Type B pancreatic cell (in vitro differentiated cells): ENCODE measurements around the gene RNF157. TPM values are rescaled to one million over a fixed set of nuclear protein-coding genes. Genes with fewer than 3 reads are reported as not detected.

Experiments used
- DNase-seq: peaks from one replicate; pipeline ENCODE4 v3.0.0; 2021; ENCODE audit warnings: mixed read lengths; ENCODE audit not compliant: unreplicated experiment; ENCODE audit errors: extremely low spot score
- H3K27ac Mint-ChIP-seq: 2 replicates; pipeline ENCODE4 v1.8.0; 2021; ENCODE audit warnings: mild to moderate bottlenecking, mixed read lengths
- H3K27me3 Mint-ChIP-seq: 2 replicates; pipeline ENCODE4 v1.8.0; 2021; ENCODE audit warnings: mixed read lengths
- H3K36me3 Mint-ChIP-seq: 2 replicates; pipeline ENCODE4 v1.8.0; 2021; ENCODE audit warnings: mixed read lengths
- H3K4me1 Mint-ChIP-seq: one replicate; pipeline ENCODE4 v1.8.0; 2021; ENCODE audit warnings: mixed read lengths; ENCODE audit not compliant: unreplicated experiment
- H3K4me3 Mint-ChIP-seq: 2 replicates; pipeline ENCODE4 v1.8.0; 2021; ENCODE audit warnings: mild to moderate bottlenecking, mixed read lengths
- H3K9me3 Mint-ChIP-seq: 2 replicates; pipeline ENCODE4 v1.8.0; 2021; ENCODE audit warnings: mixed read lengths
- total RNA-seq: library from RNA; stranded (reverse); gene quantifications from 2 replicates; pipeline ENCODE4 v1.2.1, GENCODE V29; 2021; ENCODE audit warnings: low replicate concordance
- TF ChIP-seq, protein P1 (sequence below): fragments of 200-600 bp; sonication (generic); conservative IDR thresholded peaks from 2 replicates; pipeline ENCODE4 v1.5.0; 2021; ENCODE audit warnings: antibody characterized with exemption, mild to moderate bottlenecking

RNF157 gene
- total RNA-seq, 1 donor from 2014 or later: 27.0 TPM

DNA sequence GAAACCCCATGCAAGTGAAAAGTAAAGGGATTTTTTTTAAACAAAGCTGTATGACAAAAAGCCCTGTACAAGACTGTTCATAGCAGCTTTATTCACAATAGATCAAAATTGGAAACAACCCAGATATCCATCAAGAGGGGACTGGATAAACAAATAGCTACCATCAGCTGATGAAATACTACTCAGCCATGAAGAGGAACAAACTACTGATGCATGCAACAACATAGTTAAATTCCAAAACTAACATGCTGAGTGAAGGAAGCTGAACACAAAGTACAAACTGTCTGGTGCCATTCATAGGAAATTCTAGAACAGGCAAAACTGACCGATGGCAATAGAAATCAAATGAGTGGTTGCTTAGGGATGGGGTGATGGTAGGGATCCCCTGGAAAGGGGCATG is 114.4 kb downstream of the RNF157 start:
- no peak for DNase-seq
- TF ChIP-seq, protein P1, sequence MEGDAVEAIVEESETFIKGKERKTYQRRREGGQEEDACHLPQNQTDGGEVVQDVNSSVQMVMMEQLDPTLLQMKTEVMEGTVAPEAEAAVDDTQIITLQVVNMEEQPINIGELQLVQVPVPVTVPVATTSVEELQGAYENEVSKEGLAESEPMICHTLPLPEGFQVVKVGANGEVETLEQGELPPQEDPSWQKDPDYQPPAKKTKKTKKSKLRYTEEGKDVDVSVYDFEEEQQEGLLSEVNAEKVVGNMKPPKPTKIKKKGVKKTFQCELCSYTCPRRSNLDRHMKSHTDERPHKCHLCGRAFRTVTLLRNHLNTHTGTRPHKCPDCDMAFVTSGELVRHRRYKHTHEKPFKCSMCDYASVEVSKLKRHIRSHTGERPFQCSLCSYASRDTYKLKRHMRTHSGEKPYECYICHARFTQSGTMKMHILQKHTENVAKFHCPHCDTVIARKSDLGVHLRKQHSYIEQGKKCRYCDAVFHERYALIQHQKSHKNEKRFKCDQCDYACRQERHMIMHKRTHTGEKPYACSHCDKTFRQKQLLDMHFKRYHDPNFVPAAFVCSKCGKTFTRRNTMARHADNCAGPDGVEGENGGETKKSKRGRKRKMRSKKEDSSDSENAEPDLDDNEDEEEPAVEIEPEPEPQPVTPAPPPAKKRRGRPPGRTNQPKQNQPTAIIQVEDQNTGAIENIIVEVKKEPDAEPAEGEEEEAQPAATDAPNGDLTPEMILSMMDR: no peak
- Mint-ChIP-seq H3K27me3 (peaks cover 2% of the 10 kb centered on the region), H3K4me1 (no peaks in the 10 kb centered on the region), H3K9me3 (no peaks in the 10 kb centered on the region), H3K27ac (no peak overlapping the region), H3K4me3 (no peak overlapping the region), H3K36me3 (no peaks in the 10 kb centered on the region)

DNA sequence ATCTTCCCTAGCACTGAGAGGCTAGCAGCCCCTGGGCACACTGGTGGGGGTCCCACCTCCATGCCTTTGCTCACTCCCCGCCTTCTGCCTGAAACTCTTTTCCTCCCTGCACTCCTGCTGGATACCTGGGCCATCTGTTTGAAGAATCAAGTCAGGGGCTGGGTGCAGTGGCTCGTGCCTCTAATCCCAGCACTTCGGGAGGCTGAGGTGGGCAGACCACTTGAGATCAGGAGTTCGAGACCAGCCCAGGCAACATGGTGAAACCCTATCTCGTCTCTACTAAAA is 115.0 kb downstream of the RNF157 start:
- no peak for DNase-seq
- Mint-ChIP-seq H3K4me1 (peaks cover 4% of the 10 kb centered on the region), H3K27me3 (no peaks in the 10 kb centered on the region), H3K27ac (no peak overlapping the region), H3K4me3 (no peak overlapping the region), H3K9me3 (no peaks in the 10 kb centered on the region), H3K36me3 (no peaks in the 10 kb centered on the region)
- TF ChIP-seq, protein P1: peak; percentile 14

DNA sequence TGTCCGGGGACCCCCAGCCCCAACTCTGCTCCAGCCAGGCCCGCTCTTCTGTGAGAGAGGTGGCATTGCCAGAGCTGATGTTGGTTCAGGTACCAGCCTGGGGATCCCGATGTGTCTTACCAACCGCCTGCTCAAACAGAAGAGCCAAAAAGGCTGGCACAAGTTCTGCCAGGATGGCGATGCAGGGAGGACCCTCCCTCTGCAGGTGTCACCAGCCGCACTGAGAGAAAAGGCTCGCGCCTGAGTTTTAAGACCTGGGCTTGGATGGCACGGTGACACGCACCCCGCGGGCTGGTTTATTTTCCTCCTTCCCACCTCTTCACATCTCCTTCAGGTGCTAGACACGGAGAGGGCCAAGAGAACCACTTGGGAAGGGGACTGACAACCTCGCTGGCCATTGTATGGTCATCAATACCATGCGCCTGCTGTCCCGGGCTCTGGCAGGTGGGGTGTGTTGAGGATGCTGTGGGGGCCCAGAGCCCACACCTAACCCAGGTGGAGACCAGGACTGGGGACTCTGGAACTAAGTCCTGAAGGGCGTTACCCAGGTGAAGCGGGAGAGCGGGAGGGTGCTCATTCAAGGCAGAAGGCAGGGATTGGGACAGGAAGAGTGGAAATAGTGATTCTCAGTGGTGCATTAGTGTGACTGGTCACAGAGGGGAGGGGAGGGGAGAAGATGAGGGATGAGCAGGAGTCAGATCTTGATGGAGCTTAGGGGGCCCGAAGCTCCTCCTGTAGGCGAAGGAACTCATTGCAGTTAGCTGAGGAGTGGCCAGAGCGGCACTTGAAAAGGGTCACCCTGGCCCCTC is 115.5 kb downstream of the RNF157 start:
- TF ChIP-seq, protein P1: peak; percentile 59
- DNase-seq: no peak
- Mint-ChIP-seq H3K4me3 (no peak overlapping the region), H3K36me3 (no peaks in the 10 kb centered on the region), H3K9me3 (no peaks in the 10 kb centered on the region), H3K27ac (no peak overlapping the region), H3K27me3 (no peaks in the 10 kb centered on the region), H3K4me1 (peaks cover 4% of the 10 kb centered on the region)

DNA sequence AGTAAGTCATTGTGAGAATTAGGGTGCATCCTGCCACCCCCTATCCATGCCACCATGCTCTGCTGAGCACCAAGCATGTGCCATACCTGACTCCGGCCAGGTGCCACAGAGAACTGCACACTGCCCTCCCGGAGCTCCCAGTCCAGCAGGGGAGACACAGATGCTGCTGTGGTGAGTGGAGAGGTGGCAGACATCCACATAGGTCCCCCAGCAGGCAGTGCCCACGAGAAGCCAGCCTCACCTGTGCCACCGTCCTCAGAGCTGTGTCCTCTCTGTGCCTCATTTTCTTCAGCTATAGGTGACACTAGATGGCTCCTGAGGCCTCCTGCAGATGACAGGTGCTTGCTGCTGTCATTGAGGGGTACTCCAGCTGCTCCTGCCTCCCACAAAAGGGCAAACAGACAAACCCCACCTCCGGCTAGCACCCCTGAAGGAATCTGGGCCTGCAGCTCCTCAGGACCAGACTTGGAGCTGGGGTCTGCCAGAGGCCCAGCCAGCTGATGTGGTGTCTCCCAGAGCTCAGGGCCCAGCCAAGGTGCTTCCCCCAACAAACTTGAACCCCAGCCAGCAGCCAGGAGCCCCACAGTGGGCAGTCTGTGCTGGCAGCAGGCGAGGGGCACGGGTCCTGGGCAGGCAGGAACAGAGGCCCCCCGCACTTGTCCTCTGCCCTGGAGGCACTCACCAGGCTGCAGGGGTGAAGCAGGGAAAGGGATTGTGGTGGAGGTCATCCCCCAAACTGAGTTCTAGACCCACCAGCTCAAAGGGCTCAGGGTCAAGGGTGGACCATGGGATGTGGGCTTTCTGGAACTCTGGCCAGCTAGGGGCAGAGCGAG is 116.3 kb downstream of the RNF157 start:
- TF ChIP-seq, protein P1: no peak
- peaks cover 9% of the 10 kb centered on the region for H3K4me1 Mint-ChIP-seq
- no peaks in the 10 kb centered on the region for H3K9me3 Mint-ChIP-seq
- no peak overlapping the region for H3K27ac Mint-ChIP-seq
- H3K4me3 Mint-ChIP-seq: no peak overlapping the region
- no peak for DNase-seq
- H3K36me3 Mint-ChIP-seq: no peaks in the 10 kb centered on the region
- H3K27me3 Mint-ChIP-seq: no peaks in the 10 kb centered on the region

DNA sequence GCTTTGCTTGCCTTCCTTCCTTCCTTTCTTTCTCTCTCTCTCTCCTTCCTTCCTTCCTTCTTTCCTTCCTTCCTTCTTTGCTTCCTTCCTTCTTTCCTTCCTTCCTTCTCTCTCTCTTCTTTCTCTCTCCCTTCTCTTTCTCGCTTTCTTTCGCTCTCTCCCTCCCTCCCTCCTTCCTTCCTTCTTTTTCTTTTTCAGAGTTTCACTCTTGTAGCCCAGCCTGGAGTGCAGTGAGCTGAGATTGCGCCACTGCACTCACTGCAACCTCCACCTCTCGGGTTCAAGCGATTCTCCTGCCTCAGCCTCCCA is 117.1 kb downstream of the RNF157 start:
- DNase-seq: no peak
- TF ChIP-seq, protein P1: no peak
- Mint-ChIP-seq H3K36me3 (no peaks in the 10 kb centered on the region), H3K9me3 (no peaks in the 10 kb centered on the region), H3K27me3 (no peaks in the 10 kb centered on the region), H3K27ac (no peak overlapping the region), H3K4me1 (peaks cover 9% of the 10 kb centered on the region), H3K4me3 (no peak overlapping the region)
